ENCODE results near the gene MPPED1.

DNA sequence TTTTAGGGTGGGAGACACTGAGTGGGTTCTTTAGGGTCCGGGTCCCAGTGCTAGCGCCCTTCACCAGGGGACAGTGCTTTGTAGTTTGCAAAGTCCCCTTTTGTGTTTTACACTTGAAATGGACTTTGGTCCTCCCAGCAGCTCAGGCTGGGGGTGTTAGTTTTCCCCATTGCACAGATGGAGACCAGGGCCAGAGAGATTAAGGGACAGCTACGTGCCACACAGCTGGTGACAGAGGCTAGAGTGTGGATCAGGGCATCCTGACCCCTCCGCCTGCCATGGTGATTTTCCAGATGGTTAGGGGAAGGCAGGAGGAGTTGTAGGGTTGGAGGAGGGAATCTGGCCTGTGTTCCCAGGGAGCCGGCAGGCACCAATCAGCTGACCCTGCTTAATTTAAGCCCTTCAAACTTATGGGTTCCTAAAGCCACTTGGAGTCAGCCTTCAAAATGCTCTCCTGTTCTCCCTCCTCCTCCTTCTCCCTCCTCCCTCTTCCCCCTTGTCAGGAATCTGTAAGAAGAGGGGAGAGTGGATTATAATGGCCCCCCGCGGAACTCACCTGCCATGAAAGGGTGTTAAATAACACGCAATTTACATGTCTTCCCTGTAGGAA lies 22.5 kb upstream of the MPPED1 start:
- TF ChIP-seq EP300 (IDR thresholded peaks at IDR 0.05) = no peak
- TF ChIP-seq, protein P1, sequence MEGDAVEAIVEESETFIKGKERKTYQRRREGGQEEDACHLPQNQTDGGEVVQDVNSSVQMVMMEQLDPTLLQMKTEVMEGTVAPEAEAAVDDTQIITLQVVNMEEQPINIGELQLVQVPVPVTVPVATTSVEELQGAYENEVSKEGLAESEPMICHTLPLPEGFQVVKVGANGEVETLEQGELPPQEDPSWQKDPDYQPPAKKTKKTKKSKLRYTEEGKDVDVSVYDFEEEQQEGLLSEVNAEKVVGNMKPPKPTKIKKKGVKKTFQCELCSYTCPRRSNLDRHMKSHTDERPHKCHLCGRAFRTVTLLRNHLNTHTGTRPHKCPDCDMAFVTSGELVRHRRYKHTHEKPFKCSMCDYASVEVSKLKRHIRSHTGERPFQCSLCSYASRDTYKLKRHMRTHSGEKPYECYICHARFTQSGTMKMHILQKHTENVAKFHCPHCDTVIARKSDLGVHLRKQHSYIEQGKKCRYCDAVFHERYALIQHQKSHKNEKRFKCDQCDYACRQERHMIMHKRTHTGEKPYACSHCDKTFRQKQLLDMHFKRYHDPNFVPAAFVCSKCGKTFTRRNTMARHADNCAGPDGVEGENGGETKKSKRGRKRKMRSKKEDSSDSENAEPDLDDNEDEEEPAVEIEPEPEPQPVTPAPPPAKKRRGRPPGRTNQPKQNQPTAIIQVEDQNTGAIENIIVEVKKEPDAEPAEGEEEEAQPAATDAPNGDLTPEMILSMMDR (IDR thresholded peaks at IDR 0.05) = no peak
- no peak for TF ChIP-seq POLR2A (IDR thresholded peaks at IDR 0.05)

Measured in upper lobe of left lung (tissue), 4 donors.